Activated T-cell treated with anti-CD3 and anti-CD28 coated beads for 48 hours (primary cell): ENCODE data around the gene PPP3R2.
"Not testable (repeated sequence)": the region's sequence is repeated elsewhere in the genome, so short reads cannot be mapped to it uniquely, and the experiment has no call there.

Source experiments
- DNase-seq: peaks from one replicate; pipeline ENCODE4 v3.0.0-alpha.2; 2020; ENCODE audit warnings: low read depth

Gene PPP3R2

GRCh38 chr9:101587332-101588043 lies 7.3 kb downstream of the PPP3R2 start:
- DNase-seq, result no peak

- no peak for DNase-seq
Observed at GRCh38 chr9:101586651-101587050, 8.1 kb downstream of the PPP3R2 start.

- no peak for DNase-seq
Observed at GRCh38 chr9:101585740-101586139, 9.0 kb downstream of the PPP3R2 start.

GRCh38 chr9:101582553-101582952 lies 12.2 kb downstream of the PPP3R2 start:
- no peak for DNase-seq

GRCh38 chr9:101579711-101580545 lies 14.8 kb downstream of the PPP3R2 start:
- no peak for DNase-seq

- no peak for DNase-seq
Observed at GRCh38 chr9:101578378-101578777, 16.4 kb downstream of the PPP3R2 start.

- DNase-seq, result no peak
Observed at GRCh38 chr9:101574731-101575333, 19.9 kb downstream of the PPP3R2 start.

GRCh38 chr9:101572316-101572715 lies 22.5 kb downstream of the PPP3R2 start:
- DNase-seq, result no peak

GRCh38 chr9:101571114-101571513 lies 23.7 kb downstream of the PPP3R2 start:
- DNase-seq, result no peak

- no peak for DNase-seq
Observed at GRCh38 chr9:101569741-101570501, 24.8 kb downstream of the PPP3R2 start.

- DNase-seq, result no peak
Observed at GRCh38 chr9:101567725-101568350, 26.9 kb downstream of the PPP3R2 start.

- no peak for DNase-seq
Observed at GRCh38 chr9:101566904-101567724, 27.7 kb downstream of the PPP3R2 start.

GRCh38 chr9:101564252-101564651 lies 30.5 kb downstream of the PPP3R2 start:
- no peak for DNase-seq

GRCh38 chr9:101562966-101563365 lies 31.8 kb downstream of the PPP3R2 start:
- DNase-seq, result no peak

GRCh38 chr9:101561740-101562139 lies 33.0 kb downstream of the PPP3R2 start:
- DNase-seq, result no peak

GRCh38 chr9:101549472-101550098 lies 45.2 kb downstream of the PPP3R2 start:
- DNase-seq, result not testable (repeated sequence)

GRCh38 chr9:101543098-101543735 lies 51.6 kb downstream of the PPP3R2 start:
- no peak for DNase-seq
